Activated naive CD4-positive, alpha-beta T cell treated with anti-CD3 and anti-CD28 coated beads, Interleukin-2, amount 10 ng/mL, durations not matched to agents 7 days and 5 days (primary cell): ENCODE data around the gene ATAT1.
A peak's percentile ranks its signal among the peaks of the same experiment; 100 is the strongest.
"Not testable (repeated sequence)": the region's sequence is repeated elsewhere in the genome, so short reads cannot be mapped to it uniquely, and the experiment has no call there.

ENCODE experiments used
- CTCF ChIA-PET: fragments of 350-600 bp; sonication (Branson Sonifier 250); formaldehyde crosslinking; loops from one replicate; lab custom pipeline; 2021; ENCODE audit warnings: antibody characterized with exemption; lab: Charles Lee
- DNase-seq: peaks from one replicate; pipeline ENCODE4 v3.0.0-alpha.2; 2020
- H3K27ac Mint-ChIP-seq: one replicate; pipeline ENCODE4 v1.8.0; 2021; ENCODE audit warnings: mild to moderate bottlenecking, moderate library complexity, mixed read lengths
- H3K27me3 Mint-ChIP-seq: one replicate; pipeline ENCODE4 v1.8.0; 2021; ENCODE audit warnings: mild to moderate bottlenecking, mixed read lengths
- H3K36me3 Mint-ChIP-seq: one replicate; pipeline ENCODE4 v1.8.0; 2021; ENCODE audit warnings: mixed read lengths
- H3K4me1 Mint-ChIP-seq: one replicate; pipeline ENCODE4 v1.8.0; 2021; ENCODE audit warnings: mixed read lengths
- H3K4me3 Mint-ChIP-seq: one replicate; pipeline ENCODE4 v1.8.0; 2021; ENCODE audit warnings: mild to moderate bottlenecking, moderate library complexity, mixed read lengths
- H3K9me3 Mint-ChIP-seq: one replicate; pipeline ENCODE4 v1.8.0; 2021; ENCODE audit warnings: mixed read lengths

ATAT1 gene

GRCh38 chr6:30646450-30647241 is 20.0 kb downstream of the ATAT1 start, which contains the start of gene C6orf136:
TSS of gene C6orf136 (plus strand) at chr6:30647133. CDS start at chr6:30647232, 99 bp downstream.
- peaks cover 42% of the 10 kb centered on the region for H3K4me1 Mint-ChIP-seq
- H3K4me3 Mint-ChIP-seq, result peak within 1 kb of the TSS; percentile 86
- peak within 1 kb of the TSS; percentile 92 for H3K27ac Mint-ChIP-seq
- H3K36me3 Mint-ChIP-seq, result peaks cover 17% of the 10 kb centered on the region
- no peaks in the 10 kb centered on the region for H3K9me3 Mint-ChIP-seq
- no peaks in the 10 kb centered on the region for H3K27me3 Mint-ChIP-seq
- DNase-seq, result peak; percentile 95
- CTCF ChIA-PET, result interaction anchor here (1.2 kb wide), 1 partner anchor 75 kb away, joined by 3 read pairs; no protein-coding TSS in a partner anchor

- H3K27me3 Mint-ChIP-seq, result no peaks in the 10 kb centered on the region
- peak overlapping the region; percentile 86 for H3K4me3 Mint-ChIP-seq
- H3K36me3 Mint-ChIP-seq, result peaks cover 24% of the 10 kb centered on the region
- peak overlapping the region; percentile 92 for H3K27ac Mint-ChIP-seq
- peaks cover 39% of the 10 kb centered on the region for H3K4me1 Mint-ChIP-seq
- CTCF ChIA-PET, result interaction anchor here (1.0 to 1.2 kb wide), 2 partner anchors 25 to 76 kb away, joined by 3 to 4 read pairs; partner anchors contain the start of gene DHX16
- H3K9me3 Mint-ChIP-seq, result no peaks in the 10 kb centered on the region
- DNase-seq, result peak; percentile 83
Observed at GRCh38 chr6:30647242-30648116, 20.8 kb downstream of the ATAT1 start.

- H3K27ac Mint-ChIP-seq, result no peak overlapping the region
- CTCF ChIA-PET, result interaction anchor here (0.6 to 1.1 kb wide), 3 partner anchors 28 to 109 kb away, joined by 3 to 4 read pairs (median 3); no protein-coding TSS in a partner anchor
- H3K4me3 Mint-ChIP-seq, result no peak overlapping the region
- H3K4me1 Mint-ChIP-seq, result peaks cover 24% of the 10 kb centered on the region
- no peaks in the 10 kb centered on the region for H3K9me3 Mint-ChIP-seq
- no peaks in the 10 kb centered on the region for H3K27me3 Mint-ChIP-seq
- peaks cover 41% of the 10 kb centered on the region for H3K36me3 Mint-ChIP-seq
- DNase-seq, result no peak
Observed at GRCh38 chr6:30651143-30651542, 24.5 kb downstream of the ATAT1 start.

- CTCF ChIA-PET, result no interaction called here
- Mint-ChIP-seq H3K4me3 (no peak overlapping the region), H3K9me3 (no peaks in the 10 kb centered on the region), H3K27me3 (no peaks in the 10 kb centered on the region), H3K4me1 (no peaks in the 10 kb centered on the region), H3K27ac (no peak overlapping the region), H3K36me3 (peaks cover 64% of the 10 kb centered on the region)
- DNase-seq, result no peak
Observed at GRCh38 chr6:30654798-30655742, 28.4 kb downstream of the ATAT1 start.

- no peaks in the 10 kb centered on the region for H3K4me1 Mint-ChIP-seq
- H3K27ac Mint-ChIP-seq, result no peak overlapping the region
- H3K9me3 Mint-ChIP-seq, result no peaks in the 10 kb centered on the region
- H3K27me3 Mint-ChIP-seq, result no peaks in the 10 kb centered on the region
- DNase-seq, result no peak
- peaks cover 64% of the 10 kb centered on the region for H3K36me3 Mint-ChIP-seq
- CTCF ChIA-PET, result no interaction called here
- H3K4me3 Mint-ChIP-seq, result no peak overlapping the region
Observed at GRCh38 chr6:30655743-30656094, 29.0 kb downstream of the ATAT1 start.

GRCh38 chr6:30656513-30656912 is 29.8 kb downstream of the ATAT1 start:
- Mint-ChIP-seq H3K9me3 (no peaks in the 10 kb centered on the region), H3K4me1 (no peaks in the 10 kb centered on the region), H3K36me3 (peaks cover 64% of the 10 kb centered on the region), H3K27ac (no peak overlapping the region), H3K27me3 (no peaks in the 10 kb centered on the region), H3K4me3 (no peak overlapping the region)
- DNase-seq, result no peak
- CTCF ChIA-PET, result no interaction called here

GRCh38 chr6:30657454-30657853 is 30.8 kb downstream of the ATAT1 start:
- Mint-ChIP-seq H3K36me3 (peaks cover 66% of the 10 kb centered on the region), H3K27ac (no peak overlapping the region), H3K4me3 (no peak overlapping the region), H3K9me3 (no peaks in the 10 kb centered on the region), H3K27me3 (no peaks in the 10 kb centered on the region), H3K4me1 (no peaks in the 10 kb centered on the region)
- CTCF ChIA-PET, result no interaction called here
- DNase-seq, result no peak

GRCh38 chr6:30657922-30658321 is 31.2 kb downstream of the ATAT1 start:
- H3K4me1 Mint-ChIP-seq, H3K27ac Mint-ChIP-seq, DNase-seq, H3K9me3 Mint-ChIP-seq, CTCF ChIA-PET, H3K27me3 Mint-ChIP-seq, H3K4me3 Mint-ChIP-seq: not testable (repeated sequence)
- H3K36me3 Mint-ChIP-seq, result peaks cover 66% of the 10 kb centered on the region

- H3K4me1 Mint-ChIP-seq, result peaks cover 12% of the 10 kb centered on the region
- CTCF ChIA-PET, result interaction anchor here (0.9 kb wide), 1 partner anchor 66 kb away, joined by 3 read pairs; no protein-coding TSS in a partner anchor
- H3K27ac Mint-ChIP-seq, result no peak overlapping the region
Observed at GRCh38 chr6:30664994-30665767, 38.5 kb downstream of the ATAT1 start.

GRCh38 chr6:30666300-30666699 is 39.6 kb downstream of the ATAT1 start:
- Mint-ChIP-seq H3K36me3 (peaks cover 60% of the 10 kb centered on the region), H3K4me1 (peaks cover 23% of the 10 kb centered on the region)
- DNase-seq, result peak; percentile 34
- H3K27ac Mint-ChIP-seq, H3K4me3 Mint-ChIP-seq, H3K27me3 Mint-ChIP-seq, H3K9me3 Mint-ChIP-seq, CTCF ChIA-PET: not testable (repeated sequence)

More at GRCh38 chr6:30664994-30665767, 38.5 kb downstream of the ATAT1 start:
- no peak for DNase-seq
- Mint-ChIP-seq H3K9me3 (no peaks in the 10 kb centered on the region), H3K36me3 (peaks cover 56% of the 10 kb centered on the region), H3K4me3 (no peak overlapping the region), H3K27me3 (no peaks in the 10 kb centered on the region)

GRCh38 chr6:30670760-30671527 is 44.3 kb downstream of the ATAT1 start:
- H3K4me3 Mint-ChIP-seq, result peak overlapping the region; percentile 87
- no peaks in the 10 kb centered on the region for H3K9me3 Mint-ChIP-seq
- no peak overlapping the region for H3K27ac Mint-ChIP-seq
- H3K4me1 Mint-ChIP-seq, result peaks cover 42% of the 10 kb centered on the region
- H3K36me3 Mint-ChIP-seq, result peaks cover 29% of the 10 kb centered on the region
- no peak for DNase-seq
- CTCF ChIA-PET, result interaction anchor here (1.8 to 3.5 kb wide), 2 partner anchors 60 to 126 kb away, joined by 5 to 20 read pairs; no protein-coding TSS in a partner anchor
- H3K27me3 Mint-ChIP-seq, result no peaks in the 10 kb centered on the region
